HG03520 (cell line): ENCODE data around the gene GPD1.

Experiments used
- ATAC-seq: cut with Tn5 transposase; IDR thresholded peaks from one replicate; pipeline ENCODE4 v1.9.1; 2021; ENCODE audit warnings: mild to moderate bottlenecking, moderate library complexity; ENCODE audit not compliant: unreplicated experiment

GPD1 gene

DNA sequence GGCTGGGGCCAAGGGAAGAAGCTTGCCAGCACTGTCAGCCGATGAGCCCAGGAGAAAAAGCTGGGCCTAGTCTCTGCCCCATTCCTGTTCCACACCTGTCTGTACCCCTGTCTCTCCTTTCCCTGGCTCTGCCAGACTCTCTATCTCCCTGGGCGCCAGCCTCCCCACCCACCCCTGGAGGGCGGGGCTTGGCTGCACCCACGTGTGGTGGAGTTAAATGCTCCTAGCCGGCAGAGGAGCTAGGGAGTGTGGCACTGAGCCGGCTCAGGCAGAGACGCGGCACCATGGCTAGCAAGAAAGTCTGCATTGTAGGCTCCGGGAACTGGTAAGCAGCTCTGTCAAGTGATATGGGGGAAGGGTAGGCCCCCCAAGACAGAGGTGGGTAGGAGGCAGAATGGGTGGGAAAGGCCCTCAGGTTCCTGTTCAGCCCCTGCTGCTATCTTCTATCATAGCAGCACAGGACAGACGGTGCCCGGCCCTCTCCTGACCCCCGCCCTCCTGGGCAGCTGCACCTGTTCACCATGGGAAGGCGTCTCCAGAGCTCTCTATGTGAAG lies at the start of gene GPD1:
TSS of gene GPD1 (plus strand) at position 242 of the 555 bp plus-strand sequence. CDS start at position 285, 43 bp downstream.
- ATAC-seq, result no peak

DNA sequence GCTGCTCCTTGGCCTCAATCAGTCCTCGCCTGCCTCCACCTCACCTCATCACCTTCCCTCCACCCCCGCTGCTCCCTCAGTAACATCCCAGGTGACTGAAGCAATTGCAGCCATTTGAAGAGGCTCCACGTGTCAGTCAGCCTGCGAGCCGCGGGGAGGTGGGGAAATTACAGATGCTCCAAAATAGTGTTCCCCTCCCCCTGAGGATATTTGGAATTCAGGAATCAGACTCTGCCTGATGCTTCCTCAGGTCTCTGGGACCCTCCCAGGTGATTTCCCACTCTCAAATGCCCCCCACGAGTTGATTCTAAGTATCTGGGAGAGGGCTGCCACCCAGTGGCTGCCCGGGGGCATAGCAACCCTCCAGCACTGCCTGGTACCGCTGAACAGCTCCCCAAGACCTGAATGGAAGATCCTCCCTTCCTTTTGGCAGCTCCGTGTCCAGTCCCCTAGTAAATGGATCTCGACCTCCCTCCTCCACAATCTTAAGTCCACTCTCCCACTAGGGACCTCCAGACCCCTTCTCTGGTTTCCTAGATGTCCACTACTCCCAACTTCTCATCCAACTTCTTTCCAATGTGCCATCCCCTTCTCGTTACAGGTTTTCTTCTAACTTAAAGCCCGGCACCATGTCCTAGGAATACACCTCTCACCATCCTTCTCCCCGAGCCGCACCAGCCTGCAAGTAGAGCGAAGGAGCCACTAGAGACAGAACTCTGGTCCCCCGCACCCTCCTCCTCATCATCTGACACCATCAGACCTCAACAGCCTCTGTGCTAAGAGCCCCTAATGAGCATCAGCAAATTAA lies 47.8 kb upstream of the GPD1 start:
- ATAC-seq, result no peak

DNA sequence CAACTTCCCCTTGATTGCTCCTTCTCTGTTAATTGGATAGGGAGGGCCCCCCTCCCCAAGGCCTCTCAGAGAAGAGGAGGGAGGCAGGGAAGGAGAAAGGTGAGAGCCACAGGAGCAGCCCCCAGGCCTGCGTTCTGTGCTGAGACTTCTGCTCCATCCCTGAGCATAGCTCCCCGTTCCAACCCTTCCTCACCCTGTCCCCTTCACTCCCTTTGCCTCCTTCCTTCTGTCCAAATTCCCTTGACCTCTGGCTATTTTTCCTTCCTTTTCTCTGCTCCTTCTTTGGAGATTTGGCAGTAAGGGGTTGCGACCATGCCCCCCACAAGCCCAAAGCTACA lies 47.2 kb upstream of the GPD1 start:
- no peak for ATAC-seq

DNA sequence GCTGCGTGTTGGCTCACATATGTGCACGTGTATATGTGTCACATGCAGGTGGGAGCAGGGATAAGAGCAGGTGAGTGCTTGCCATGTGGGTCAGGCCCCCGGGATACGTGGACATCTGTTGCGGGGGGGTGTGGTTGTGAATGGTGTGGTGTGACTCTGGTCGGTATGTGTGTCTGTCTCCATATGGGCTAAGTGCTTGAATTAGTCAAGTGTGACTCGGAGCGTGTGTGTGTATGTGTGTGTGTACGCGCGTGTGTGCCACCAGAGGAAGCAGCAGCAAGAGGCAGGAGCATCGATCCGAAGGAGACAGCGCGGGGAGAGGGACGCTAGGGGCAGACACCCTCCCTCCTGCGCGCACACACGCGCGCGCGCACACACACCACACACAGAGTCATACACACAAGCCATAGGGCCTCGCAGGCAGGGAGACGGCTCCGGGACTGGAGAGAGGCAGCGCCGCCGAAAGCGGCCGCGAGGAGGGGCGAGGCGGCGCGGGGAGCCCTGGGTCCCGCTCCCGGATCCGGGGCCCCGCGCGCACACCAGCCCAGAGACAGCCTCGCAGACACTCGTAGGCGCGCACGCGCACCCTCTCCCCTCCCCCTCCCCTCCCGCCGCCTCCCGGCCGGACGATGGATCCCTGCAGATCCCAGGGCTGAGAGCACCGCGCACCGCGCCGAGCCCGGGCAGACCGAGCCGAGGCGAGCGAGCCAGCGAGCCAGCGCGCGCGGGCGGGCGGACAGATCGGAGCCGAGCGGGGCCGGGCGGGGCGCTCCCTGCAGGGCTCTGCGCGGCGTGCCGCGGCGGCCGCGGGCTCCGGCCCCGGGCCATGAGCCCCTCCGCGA lies 46.6 kb upstream of the GPD1 start, which contains the start of gene ASIC1:
TSS of gene ASIC1 (plus strand) at position 597 of the 842 bp plus-strand sequence. CDS start 1,171 bp downstream, outside the sequence.
- no peak for ATAC-seq

DNA sequence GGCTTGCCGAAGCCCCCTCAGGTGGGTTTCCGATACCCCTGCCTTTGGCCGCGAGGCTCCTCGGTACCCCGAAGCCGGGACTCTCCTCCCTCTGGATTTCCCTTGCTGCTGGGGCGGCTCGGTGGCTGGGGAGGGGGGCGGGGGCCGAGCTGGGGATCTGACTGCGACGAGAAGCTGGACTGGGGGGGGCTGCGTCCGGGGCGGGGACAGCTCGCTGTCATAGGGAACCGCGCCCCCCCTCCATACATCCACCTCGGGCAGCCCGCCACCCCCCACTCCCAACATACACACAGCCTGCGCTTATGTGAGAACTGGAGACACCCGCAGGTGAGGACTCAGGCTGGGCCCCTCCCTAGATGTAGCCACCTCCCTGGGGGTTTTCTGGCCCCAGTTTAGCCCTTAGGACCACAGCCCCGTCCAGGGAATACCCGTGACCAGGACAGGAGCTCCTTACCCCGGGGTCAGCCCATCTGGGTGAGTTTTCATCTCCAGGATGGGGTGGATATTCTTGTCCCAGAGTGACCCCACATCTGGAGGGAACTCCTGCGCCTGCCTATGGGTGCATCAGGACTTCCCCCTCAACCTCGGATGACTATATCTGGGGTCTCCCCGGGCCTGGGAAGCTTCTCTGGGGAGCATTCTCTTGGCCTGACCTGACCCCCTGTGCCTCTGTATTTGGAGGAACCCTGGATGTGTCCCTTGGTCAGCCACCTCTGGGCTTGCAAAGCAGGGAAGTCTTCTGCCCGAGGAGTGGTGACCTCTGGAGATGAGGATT lies 45.7 kb upstream of the GPD1 start:
- no peak for ATAC-seq

DNA sequence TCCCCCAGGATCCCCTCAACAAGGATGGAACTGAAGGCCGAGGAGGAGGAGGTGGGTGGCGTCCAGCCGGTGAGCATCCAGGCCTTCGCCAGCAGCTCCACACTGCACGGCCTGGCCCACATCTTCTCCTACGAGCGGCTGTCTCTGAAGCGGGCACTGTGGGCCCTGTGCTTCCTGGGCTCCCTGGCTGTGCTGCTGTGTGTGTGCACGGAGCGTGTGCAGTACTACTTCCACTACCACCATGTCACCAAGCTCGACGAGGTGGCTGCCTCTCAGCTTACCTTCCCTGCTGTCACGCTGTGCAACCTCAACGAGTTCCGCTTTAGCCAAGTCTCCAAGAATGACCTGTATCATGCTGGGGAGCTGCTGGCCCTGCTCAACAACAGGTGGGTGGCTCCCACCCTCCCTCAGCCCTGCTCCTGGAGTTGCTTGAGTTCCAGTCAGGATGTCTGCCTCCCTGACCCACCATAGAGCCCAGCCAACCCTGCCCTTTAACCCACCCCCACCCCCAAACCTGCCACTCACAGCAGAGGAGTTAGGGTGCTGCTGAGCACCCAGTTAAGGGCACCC lies 45.0 kb upstream of the GPD1 start:
- no peak for ATAC-seq

DNA sequence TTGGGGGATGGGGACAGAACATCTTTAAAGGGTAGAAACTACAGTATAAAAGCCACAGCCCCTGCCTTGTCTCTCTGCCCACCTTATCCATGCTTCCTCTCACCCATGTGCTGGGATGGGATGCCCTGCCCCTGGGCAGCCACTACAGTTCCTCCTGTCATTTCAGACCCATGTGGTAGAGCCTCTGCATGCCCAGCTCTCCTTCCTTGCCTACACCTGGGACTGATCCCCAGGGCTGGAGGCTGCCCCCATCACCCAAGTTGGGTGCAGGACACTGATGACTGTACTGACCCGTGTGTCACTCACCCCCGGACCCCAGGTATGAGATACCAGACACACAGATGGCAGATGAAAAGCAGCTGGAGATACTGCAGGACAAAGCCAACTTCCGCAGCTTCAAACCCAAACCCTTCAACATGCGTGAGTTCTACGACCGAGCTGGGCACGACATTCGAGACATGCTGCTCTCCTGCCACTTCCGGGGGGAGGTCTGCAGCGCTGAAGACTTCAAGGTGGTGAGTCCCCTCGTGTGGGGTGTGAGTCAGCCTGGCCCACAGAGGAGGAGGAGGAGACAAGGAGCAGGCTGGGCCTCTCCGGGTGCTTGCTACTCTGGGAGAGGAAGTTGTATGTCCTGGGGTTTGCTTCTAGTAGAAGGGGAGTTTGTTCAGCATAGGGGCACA lies 44.2 kb upstream of the GPD1 start:
- no peak for ATAC-seq

DNA sequence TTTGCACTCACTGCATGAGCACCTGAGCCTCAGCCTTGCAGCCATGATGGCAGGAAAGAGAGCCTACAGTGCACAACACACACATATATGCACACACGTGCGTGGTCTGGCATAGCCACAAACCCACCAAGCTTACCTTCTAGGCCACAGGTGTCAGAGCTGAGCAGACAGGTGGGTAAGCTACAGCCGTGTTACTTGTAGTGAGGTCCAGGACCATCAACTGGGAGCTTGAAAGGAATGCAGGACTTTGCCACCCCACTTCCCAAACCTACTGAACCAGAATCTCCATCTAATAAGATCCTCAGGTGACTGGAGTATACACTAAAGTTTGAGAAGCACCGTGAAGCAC lies 43.7 kb upstream of the GPD1 start:
- no peak for ATAC-seq

DNA sequence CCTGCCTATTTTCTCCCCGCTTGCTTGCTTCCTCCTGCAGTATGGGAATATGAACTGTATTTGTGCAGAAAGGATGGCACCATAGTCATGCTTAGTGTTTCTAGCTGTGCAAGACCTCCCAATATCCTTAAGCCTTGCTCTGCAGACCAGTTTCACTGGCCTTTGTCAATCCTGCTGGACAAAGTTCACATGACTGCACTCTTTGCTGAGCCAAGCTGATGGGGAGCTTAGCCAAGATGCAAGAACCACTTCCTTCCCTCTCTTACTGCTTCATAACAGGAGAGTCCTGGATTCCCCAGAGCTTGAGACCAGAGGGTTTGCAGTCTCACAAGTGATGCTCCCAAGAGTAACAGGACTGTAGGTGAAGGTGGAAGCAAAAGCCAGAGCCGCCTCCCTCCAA lies 42.6 kb upstream of the GPD1 start:
- no peak for ATAC-seq

DNA sequence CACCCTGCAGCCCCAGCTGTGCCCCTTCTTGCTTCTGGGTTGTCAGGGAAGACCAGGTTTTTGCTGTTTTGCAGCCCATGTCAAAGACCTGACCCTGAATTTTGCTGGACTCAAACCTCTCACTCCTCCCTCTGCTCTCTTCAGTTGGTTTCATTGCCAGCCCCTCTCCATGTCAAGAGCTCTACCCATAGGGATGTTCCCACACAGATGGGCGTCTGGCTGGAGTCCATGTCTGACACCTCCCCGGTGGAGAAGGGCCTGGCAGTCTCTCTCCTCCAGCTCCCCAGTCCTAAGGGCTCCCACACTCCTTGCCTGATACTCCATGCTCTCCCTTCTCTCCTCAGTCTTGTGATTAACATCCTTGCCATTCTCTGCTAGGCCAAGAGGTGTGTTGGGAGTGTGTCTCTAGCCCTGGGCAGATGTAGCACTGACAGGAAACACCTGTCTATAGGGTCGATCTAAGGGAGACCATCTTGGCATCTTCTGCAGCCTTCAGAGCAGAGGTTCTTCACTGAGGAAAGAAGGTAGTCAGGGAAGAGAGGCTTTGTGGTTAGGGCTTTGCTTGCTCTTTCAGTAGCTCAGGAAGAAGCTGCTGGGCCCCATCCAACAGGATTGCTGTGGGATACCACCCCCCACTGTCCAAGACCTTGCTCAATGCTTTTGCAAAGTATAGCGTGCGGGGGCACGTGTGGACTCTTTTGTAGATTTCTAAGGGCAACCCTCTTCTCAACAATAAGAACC lies 41.7 kb upstream of the GPD1 start:
- no peak for ATAC-seq

DNA sequence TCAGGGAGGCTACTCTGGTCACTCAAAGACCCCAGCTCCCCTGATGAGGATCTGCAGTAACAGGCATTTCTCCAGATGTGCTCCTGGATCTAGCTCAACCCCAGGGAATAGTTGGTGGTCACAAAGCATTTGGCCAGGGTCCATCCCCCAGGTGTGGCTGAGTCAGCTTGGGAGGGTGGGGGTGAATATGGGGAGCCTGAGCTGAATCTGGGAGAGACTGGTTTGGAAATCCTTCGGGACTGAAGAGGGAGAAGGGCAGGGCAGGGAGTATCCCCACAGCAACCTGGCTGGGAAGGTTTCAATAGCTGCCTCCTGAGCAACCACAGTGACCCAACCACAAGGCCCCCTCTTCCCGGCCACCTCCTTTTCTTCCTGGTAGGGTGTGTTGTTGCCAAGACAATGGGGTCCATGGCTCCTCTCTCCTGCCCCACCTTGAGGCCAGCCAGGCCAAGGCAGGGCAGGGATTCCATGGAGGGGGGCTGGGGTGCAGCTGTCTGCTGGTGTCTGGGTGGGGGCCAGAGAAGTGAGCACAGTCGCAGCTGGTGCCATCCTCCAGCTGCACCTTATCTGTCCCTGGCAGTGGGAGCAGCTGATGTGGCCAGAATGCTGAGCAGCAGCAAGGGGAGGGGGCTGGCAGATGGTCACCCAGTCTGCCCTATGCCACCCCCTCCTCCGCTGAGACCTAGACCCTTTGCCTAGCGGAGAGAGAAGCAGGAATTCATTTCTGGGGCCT lies 40.9 kb upstream of the GPD1 start:
- no peak for ATAC-seq

DNA sequence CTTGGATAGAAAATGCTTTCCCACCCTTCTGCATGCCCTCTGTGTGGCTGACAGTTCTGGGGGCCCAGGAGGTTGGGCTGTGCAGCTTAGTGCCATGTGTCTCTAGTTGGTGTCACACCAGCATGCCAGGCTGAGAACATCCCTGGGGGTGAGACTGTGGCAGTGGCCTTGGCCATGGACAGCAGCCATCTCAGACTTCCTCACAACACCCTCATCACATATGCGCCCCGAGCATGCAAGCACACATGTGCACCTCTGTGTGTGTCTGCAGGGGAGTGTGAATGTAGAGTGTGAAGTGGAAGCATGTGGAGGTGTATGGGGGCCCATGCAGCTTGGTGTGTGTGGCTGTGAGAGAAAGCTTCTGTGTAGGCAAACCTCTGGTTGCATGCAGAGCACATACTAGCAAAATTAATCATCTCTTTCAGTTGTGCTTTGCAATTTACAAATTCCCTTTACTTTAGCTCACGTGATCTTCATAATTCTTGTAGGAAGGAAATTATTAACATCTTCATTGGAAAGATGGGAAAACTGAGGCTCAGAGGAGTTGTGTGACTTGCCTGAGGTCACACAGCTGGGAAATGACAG lies 38.0 kb upstream of the GPD1 start:
- no peak for ATAC-seq

DNA sequence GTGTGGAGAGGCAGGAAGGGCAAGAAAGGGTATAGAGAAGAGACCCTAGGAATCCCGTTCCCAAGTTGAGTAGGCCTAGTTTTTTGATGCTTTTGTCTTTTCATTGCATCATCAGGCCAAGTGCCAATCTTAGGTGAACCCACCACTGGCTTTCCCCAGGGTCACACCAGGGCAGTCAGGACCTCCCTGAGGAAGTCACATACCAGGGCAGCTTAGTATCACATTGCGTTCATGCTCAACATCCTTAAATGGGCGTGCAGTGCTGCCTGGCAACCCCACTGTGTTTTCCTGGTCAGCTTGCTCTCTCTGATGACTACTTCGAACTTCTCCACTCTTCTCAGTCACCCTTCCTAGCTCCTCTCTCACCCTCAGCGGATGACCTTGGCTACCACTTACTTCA lies 37.4 kb upstream of the GPD1 start:
- no peak for ATAC-seq

DNA sequence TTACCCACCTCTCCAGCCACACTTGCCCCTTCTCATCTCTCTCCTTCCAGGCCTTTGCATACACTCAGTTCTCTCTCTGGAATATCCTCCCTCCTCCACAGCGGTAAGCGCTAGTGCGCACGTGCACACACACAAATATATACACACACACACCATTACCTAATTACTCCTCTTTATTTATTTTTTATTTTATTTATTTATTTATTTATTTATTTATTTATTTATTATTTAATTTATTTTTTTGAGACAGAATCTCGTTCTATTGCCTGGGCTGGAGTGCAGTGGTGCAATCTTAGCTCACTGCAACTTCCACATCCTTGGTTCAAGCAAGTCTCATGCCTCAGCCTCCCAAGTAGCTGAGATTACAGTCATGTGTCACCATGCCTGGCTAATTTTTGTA lies 34.7 kb upstream of the GPD1 start:
- ATAC-seq, result no peak

DNA sequence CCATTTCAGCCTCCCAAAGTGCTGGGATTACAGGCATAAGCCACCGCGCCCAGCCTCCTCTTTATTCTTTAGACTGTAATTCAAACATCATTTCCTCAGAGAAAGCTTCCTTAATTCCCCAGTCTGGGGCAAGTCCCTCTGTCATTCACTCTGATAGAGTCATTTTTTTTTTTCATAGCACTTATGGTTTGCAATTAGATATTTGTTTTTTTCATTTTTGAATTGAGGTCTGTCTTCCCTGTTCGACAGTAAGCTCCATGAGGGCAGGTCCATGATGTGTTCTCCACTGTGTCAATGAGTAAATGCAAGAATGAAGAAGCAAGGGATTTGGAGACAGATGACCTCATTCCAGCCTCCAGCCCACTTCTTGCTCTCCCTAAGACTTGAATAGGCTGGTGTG lies 34.3 kb upstream of the GPD1 start:
- no peak for ATAC-seq

DNA sequence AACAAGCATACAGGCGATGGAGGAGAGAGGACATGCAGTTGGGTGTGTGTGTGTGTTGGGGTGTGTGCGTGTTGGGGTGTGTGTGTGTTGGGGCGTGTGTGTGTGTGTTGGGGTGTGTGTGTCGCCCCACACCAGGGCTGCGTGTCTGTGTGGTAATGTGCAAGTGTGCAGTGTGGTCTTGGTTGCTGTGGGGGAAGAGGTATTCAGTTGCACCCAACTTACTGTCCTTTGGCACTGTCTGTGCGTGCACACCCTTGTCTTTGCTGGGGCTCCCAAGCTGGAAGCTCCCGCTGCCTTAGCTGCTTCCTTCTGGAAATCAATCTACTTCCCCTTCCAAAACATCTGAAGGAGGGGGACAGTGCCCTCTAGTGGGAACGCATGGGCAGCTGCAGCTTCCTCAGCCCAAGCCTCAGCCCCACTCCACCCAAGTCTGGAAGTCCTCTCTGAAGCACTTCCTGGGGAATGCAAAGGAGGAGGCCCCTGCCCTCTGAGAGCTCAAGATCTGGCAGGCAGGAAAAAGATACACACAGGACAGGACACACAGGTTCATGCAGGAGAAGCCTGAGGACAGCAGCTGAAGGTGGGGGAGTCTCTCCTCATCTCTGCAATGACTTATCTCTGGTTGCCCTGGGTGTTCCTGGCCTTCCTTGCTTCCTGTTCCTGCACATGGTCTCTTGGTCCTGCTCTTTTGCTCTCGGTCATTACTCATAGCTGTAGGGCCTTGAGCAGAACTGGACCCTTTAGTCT lies 33.3 kb upstream of the GPD1 start:
- ATAC-seq, result no peak

DNA sequence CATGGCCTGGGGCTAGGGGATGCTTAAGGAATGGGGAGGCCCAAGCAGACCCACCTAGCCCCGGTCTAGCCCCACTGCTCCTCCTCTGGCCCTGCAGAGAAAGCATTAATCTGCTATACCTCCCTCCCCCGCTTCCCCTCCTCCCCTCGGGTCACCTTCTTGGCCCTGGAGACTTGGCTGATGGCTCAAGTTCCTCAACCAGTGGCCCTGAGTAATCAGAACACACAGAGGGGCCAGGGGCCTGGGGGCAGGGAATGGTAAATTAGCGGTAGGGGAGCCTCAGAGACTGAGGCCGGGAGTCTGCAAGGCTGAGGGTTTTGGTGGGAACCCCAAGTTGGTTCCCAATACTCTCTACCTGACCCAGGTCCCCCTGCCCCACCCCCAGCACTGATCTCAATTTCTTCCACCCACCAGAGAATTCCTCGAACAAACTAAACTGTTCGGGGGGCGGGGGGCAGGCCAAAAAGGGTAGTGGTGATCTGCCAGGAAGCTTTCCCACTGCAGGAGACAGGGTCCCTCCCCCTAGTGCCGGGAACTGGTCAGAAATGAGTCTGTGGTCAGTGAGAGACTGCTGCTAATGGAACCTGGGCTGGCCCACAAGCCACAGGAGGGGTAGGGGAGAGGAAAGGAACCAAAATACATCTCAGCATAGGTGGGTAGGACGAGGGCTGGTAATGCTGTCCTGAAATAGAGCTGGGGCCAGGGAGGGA lies 31.5 kb upstream of the GPD1 start:
- no peak for ATAC-seq
